CD14-positive monocyte (primary cell): ENCODE data around the gene OBSCN. TPM values are rescaled to one million over a fixed set of nuclear protein-coding genes. Genes with fewer than 3 reads are reported as not detected.
"Not testable (repeated sequence)": the region's sequence is repeated elsewhere in the genome, so short reads cannot be mapped to it uniquely, and the experiment has no call there.

Experiments
- DNase-seq, 3 donors: peaks; one replicate each; pipeline ENCODE4 v3.0.0-alpha.2; 2011 to 2022
- H2AFZ ChIP-seq: 2 replicates; pipeline ENCODE4 v1.6.0; 2012; ENCODE audit warnings: mild to moderate bottlenecking, low read depth, low read length, inconsistent platforms; ENCODE audit not compliant: insufficient read depth, poor library complexity, severe bottlenecking
- H3K27ac ChIP-seq, 2 donors: 1 replicate in 1 of 2; 2 replicates in 1 of 2; pipeline ENCODE4 v1.5.1; 2012 to 2013; ENCODE audit warnings: low read length in 2 of 2, control low read depth in 1 of 2, inconsistent platforms in 1 of 2, low read depth in 1 of 2, mild to moderate bottlenecking in 1 of 2
- H3K27me3 ChIP-seq, 2 donors: one replicate each; pipeline versions ENCODE4 v1.6.0 to v1.6.1; 2011 to 2013; ENCODE audit warnings: low read length in 2 of 2; ENCODE audit not compliant: control insufficient read depth in 2 of 2, insufficient read depth in 2 of 2
- H3K36me3 ChIP-seq, 2 donors: replicated peaks in 1 of 2; 1 replicate in 1 of 2; 2 replicates in 1 of 2; pipeline versions ENCODE4 v1.5.1 to v1.6.1; 2012 to 2013; ENCODE audit warnings: low read length in 2 of 2, control low read depth in 1 of 2, inconsistent platforms in 1 of 2, mild to moderate bottlenecking in 1 of 2; ENCODE audit not compliant: insufficient read depth in 2 of 2, control insufficient read depth in 1 of 2
- H3K4me1 ChIP-seq, 2 donors: 1 replicate in 1 of 2; 2 replicates in 1 of 2; pipeline versions ENCODE4 v1.5.1 to v1.6.1; 2012 to 2013; ENCODE audit warnings: low read length in 2 of 2, control low read depth in 1 of 2, inconsistent platforms in 1 of 2, mild to moderate bottlenecking in 1 of 2, moderate library complexity in 1 of 2; ENCODE audit not compliant: insufficient read depth in 2 of 2, control insufficient read depth in 1 of 2
- H3K4me2 ChIP-seq: replicated peaks from 2 replicates; pipeline ENCODE3; 2012; ENCODE audit warnings: low read length, moderate library complexity, mild to moderate bottlenecking; ENCODE audit not compliant: poor library complexity, severe bottlenecking; ENCODE audit errors: extremely low read depth
- H3K4me3 ChIP-seq, 3 experiments: fragments of 200-600 bp in 1 of 3; sonication (generic) in 1 of 3; replicated peaks in 1 of 3; 1 replicate in 2 of 3; 2 replicates in 1 of 3; pipeline ENCODE4 v1.5.1; 2011 to 2013; ENCODE audit warnings: low read length in 3 of 3, mild to moderate bottlenecking in 3 of 3, control low read depth in 2 of 3, low read depth in 2 of 3, inconsistent platforms in 1 of 3, moderate library complexity in 1 of 3
- H3K79me2 ChIP-seq: 2 replicates; pipeline ENCODE4 v1.6.0; 2012; ENCODE audit warnings: mild to moderate bottlenecking, control low read depth, inconsistent platforms, low read length, moderate library complexity; ENCODE audit not compliant: insufficient read depth
- H3K9ac ChIP-seq: 2 replicates; pipeline ENCODE4 v1.6.0; 2017; ENCODE audit warnings: low read length, mild to moderate bottlenecking; ENCODE audit not compliant: insufficient read depth, poor library complexity, severe bottlenecking
- H3K9me3 ChIP-seq, 2 donors: replicated peaks in 1 of 2; 1 replicate in 1 of 2; 2 replicates in 1 of 2; pipeline versions ENCODE4 v1.5.1 to v1.6.1; 2012 to 2013; ENCODE audit warnings: low read length in 2 of 2, control low read depth in 1 of 2; ENCODE audit not compliant: control insufficient read depth in 1 of 2, insufficient read depth in 1 of 2
- H4K20me1 ChIP-seq: 2 replicates; pipeline ENCODE4 v1.6.0; 2012; ENCODE audit warnings: mild to moderate bottlenecking, low read length, control low read depth, moderate library complexity; ENCODE audit not compliant: insufficient read depth
- H3K27ac Mint-ChIP-seq, 7 donors: one replicate each; pipeline ENCODE4 v1.8.0; 2020; ENCODE audit warnings: mild to moderate bottlenecking in 7 of 7, mixed read lengths in 7 of 7, moderate library complexity in 6 of 7, inconsistent platforms in 2 of 7
- H3K27me3 Mint-ChIP-seq, 3 donors: one replicate each; pipeline ENCODE4 v1.8.0; 2021 to 2022; ENCODE audit warnings: low read depth in 3 of 3, mild to moderate bottlenecking in 3 of 3, mixed read lengths in 3 of 3, moderate library complexity in 3 of 3, inconsistent platforms in 1 of 3
- H3K36me3 Mint-ChIP-seq, 2 donors: one replicate each; pipeline ENCODE4 v1.8.0; 2020; ENCODE audit warnings: mixed read lengths in 2 of 2, inconsistent platforms in 1 of 2, mild to moderate bottlenecking in 1 of 2
- H3K4me1 Mint-ChIP-seq: one replicate; pipeline ENCODE4 v1.8.0; 2020; ENCODE audit warnings: mild to moderate bottlenecking, mixed read lengths
- H3K4me3 Mint-ChIP-seq, 2 donors: one replicate each; pipeline ENCODE4 v1.8.0; 2020; ENCODE audit warnings: mild to moderate bottlenecking in 2 of 2, mixed read lengths in 2 of 2, moderate library complexity in 1 of 2
- H3K9me3 Mint-ChIP-seq, 7 donors: one replicate each; pipeline ENCODE4 v1.8.0; 2020 to 2022; ENCODE audit warnings: mixed read lengths in 7 of 7, mild to moderate bottlenecking in 6 of 7, moderate library complexity in 6 of 7, inconsistent platforms in 2 of 7
- WGBS: methylation state at CpG from one replicate; pipeline ENCODE4 v1.1.5; 2013; ENCODE audit warnings: missing lambda C conversion rate; ENCODE audit not compliant: insufficient coverage; 5-methylcytosine and 5-hydroxymethylcytosine counted together
- intact Hi-C, 2 donors: fragments of 100-400 bp; cut with micrococcal nuclease; formaldehyde crosslinking; loops; one replicate each; pipeline versions ENCODE4 v1.15.0 to v1.15.1; 2023
- polyA plus RNA-seq, 3 donors: library from polyadenylated mRNA; depleted of rRNA in 1 of 3; unstranded in 2 of 3; stranded (reverse) in 1 of 3; fragments of 300-500 nt in 2 of 3; fragments of >200 nt in 1 of 3; fragmentation: Illumina TruSeq in 2 of 3; gene quantifications; 1 replicate in 2 of 3; 2 replicates in 1 of 3; pipeline ENCODE4 v1.2.3, GENCODE V29; 2012 to 2021
- TF ChIP-seq, protein P1 (sequence below): fragments of 200-600 bp; IDR thresholded peaks from one replicate; pipeline ENCODE4 v1.8.0; 2022; ENCODE audit warnings: antibody characterized with exemption, mild to moderate bottlenecking

The OBSCN gene
- polyA plus RNA-seq, 3 donors: 0.57 to 1.5 (median 0.76) TPM

DNA sequence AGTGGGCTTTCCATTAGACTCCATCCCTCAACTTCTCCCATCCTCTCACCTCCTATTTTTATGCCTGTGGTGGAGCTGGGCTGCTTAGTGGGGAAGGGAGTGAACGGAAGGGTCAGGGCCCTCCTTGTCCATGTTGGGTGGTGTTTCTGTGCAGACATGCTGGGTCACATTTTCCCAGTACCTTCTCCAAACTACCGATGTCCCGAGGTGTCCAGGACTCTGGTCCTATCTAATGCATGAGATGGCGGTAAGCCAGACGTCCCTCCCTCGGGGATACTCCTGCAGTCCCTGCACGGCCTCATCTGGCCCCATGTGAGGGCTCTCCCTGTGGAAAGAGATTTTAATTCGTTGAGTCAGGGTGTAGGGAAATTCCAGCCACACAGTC is 61.0 kb downstream of the OBSCN start:
- Mint-ChIP-seq H3K4me1 (no peaks in the 10 kb centered on the region), H3K9me3 (no peaks in the 10 kb centered on the region), H3K36me3 (no peaks in the 10 kb centered on the region), H3K4me3 (no peak overlapping the region), H3K27ac (no peak overlapping the region), H3K27me3 (peaks cover 0 to 3% (median 0%) of the 10 kb centered on the region in 3 donors)
- TF ChIP-seq, protein P1, sequence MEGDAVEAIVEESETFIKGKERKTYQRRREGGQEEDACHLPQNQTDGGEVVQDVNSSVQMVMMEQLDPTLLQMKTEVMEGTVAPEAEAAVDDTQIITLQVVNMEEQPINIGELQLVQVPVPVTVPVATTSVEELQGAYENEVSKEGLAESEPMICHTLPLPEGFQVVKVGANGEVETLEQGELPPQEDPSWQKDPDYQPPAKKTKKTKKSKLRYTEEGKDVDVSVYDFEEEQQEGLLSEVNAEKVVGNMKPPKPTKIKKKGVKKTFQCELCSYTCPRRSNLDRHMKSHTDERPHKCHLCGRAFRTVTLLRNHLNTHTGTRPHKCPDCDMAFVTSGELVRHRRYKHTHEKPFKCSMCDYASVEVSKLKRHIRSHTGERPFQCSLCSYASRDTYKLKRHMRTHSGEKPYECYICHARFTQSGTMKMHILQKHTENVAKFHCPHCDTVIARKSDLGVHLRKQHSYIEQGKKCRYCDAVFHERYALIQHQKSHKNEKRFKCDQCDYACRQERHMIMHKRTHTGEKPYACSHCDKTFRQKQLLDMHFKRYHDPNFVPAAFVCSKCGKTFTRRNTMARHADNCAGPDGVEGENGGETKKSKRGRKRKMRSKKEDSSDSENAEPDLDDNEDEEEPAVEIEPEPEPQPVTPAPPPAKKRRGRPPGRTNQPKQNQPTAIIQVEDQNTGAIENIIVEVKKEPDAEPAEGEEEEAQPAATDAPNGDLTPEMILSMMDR: no peak
- no peak overlapping the region for H3K4me2 ChIP-seq
- no peak for DNase-seq
- intact Hi-C loops: no loop called here
- H3K36me3 ChIP-seq: no peaks in the 10 kb centered on the region
- H3K9ac ChIP-seq: no peak overlapping the region
- no peak overlapping the region for H3K4me3 ChIP-seq
- no peaks in the 10 kb centered on the region for H3K9me3 ChIP-seq
- H3K79me2 ChIP-seq: no peaks in the 10 kb centered on the region
- H3K27ac ChIP-seq: no peak overlapping the region
- WGBS: 80% methylated on average over 1 of the region's 8 CpGs
- H4K20me1 ChIP-seq: no peaks in the 10 kb centered on the region
- H3K4me1 ChIP-seq: no peaks in the 10 kb centered on the region
- H3K27me3 ChIP-seq: no peaks in the 10 kb centered on the region
- H2AFZ ChIP-seq: no peak overlapping the region

DNA sequence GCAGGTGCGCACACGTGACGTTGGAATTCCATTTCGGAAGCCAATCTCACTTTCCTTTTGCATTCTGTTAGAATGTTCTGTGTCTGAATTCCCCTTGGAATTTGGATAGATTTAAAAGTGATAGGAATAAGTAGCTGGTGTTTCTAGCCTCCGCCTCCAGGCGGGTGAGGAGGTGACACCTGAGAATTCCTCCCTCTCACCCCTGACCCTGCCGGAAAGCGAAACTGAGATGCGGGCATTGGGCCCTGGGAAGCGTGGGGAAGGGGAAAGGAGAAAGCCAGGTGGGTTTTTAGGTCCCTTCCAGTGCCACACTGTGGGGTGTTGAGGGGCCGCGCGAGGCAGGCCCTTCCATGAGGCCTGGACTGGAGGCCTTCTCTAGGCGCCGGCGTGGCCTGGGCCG is 61.6 kb downstream of the OBSCN start:
- DNase-seq, H4K20me1 ChIP-seq, H3K27me3 ChIP-seq, H3K36me3 Mint-ChIP-seq, H3K9me3 Mint-ChIP-seq, H3K9ac ChIP-seq, H3K9me3 ChIP-seq, H3K4me1 Mint-ChIP-seq, H3K4me3 ChIP-seq, H3K27ac Mint-ChIP-seq, H3K79me2 ChIP-seq, H3K4me2 ChIP-seq, H3K27me3 Mint-ChIP-seq, H3K36me3 ChIP-seq, H2AFZ ChIP-seq, intact Hi-C loops, H3K27ac ChIP-seq, H3K4me1 ChIP-seq, H3K4me3 Mint-ChIP-seq: not testable (repeated sequence)
- WGBS: 100% methylated on average over 3 of the region's 17 CpGs
